NAMALWA (cell line): Measurements from ENCODE around the gene CLDN22.

Source experiments
- DNase-seq: peaks from one replicate; pipeline ENCODE4 v3.0.0-alpha.2; 2015; ENCODE audit warnings: low spot score

Gene CLDN22

DNA sequence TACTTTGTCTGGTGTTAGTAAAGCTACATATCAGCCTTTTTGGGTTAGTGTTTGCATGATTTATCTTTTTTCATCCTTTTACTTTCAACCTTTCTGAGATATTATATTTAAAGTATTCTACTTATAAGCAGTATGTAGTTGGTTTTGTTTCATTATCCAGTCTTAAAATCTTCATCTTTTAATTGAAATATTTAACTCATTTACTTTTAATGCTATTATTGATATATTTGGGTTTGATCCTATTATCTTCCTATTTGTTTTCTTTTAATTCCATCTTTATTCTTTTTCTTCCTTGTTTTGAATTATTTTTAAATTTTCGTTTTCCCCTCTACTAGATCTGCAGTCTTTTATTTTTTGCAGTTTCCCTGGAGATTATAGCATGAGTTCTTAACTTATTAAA is 44.0 kb downstream of the CLDN22 start:
- no peak for DNase-seq

DNA sequence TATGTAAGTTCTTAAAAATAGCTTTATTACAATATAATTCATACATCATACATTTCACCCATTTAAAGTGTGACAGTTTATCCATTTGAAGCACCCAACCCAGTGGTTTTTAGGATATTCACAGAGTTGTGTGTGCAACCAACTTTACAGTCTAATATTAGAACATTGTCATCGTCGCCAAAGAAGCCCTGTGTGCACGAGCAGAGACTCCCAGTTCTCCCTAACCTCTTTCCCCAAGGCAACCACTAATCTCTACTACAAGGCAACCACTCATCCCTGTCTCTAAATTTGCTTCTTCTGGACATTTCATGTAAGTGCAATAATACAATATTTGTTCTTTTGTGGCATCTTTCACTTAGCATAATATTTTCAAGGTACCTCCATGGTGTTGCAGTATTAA is 47.7 kb downstream of the CLDN22 start:
- DNase-seq: no peak

DNA sequence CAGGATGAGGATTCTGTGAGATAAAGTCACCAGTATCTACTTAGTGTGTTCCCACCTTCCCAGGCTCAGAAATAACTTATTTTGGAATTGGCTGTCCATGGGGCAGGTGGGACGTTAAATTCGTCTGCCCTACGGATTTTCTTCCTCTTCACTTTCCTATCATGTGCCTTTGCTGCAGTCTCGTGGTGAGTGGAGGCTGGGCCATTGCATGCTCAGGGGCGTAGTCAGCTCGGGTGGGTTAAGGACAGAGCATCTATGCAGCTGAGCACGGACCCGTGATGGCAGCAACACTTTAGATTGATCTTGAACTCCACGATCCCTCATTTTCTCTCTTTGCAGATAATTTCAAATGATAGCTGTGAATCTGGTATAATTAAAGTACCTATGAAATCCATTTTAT is 51.5 kb downstream of the CLDN22 start:
- DNase-seq: no peak
